ENCODE results near the gene NRG2. TPM values are rescaled to one million over a fixed set of nuclear protein-coding genes. Genes with fewer than 3 reads are reported as not detected.

Gene NRG2
- total and polyA plus RNA-seq, 8 donors: 0.68 to 10.6 (median 7.5) TPM

DNA sequence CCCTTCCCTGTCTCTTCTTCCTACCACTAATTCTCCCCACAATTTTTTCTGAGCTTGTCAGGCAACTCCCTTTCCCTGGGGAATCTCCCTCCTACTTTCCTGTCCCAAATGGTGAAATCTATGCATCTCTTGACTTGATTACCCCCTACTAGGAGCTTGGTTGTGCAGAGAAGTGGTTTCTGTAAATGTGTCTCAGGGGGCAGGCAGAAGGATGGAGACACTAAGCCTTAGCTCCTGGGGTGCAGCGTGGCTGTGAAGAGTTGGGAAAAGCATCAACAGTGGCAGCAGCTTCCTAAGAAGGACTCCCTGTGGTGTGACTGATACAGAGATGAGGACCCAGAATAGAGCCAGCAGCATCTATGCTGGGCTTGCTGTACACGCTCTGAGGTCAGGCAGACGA lies 62.3 kb downstream of the NRG2 start:
- no peaks in the 10 kb centered on the region for H3K36me3 ChIP-seq
- no peaks in the 10 kb centered on the region for H3K4me1 ChIP-seq
- TF ChIP-seq, protein P1, sequence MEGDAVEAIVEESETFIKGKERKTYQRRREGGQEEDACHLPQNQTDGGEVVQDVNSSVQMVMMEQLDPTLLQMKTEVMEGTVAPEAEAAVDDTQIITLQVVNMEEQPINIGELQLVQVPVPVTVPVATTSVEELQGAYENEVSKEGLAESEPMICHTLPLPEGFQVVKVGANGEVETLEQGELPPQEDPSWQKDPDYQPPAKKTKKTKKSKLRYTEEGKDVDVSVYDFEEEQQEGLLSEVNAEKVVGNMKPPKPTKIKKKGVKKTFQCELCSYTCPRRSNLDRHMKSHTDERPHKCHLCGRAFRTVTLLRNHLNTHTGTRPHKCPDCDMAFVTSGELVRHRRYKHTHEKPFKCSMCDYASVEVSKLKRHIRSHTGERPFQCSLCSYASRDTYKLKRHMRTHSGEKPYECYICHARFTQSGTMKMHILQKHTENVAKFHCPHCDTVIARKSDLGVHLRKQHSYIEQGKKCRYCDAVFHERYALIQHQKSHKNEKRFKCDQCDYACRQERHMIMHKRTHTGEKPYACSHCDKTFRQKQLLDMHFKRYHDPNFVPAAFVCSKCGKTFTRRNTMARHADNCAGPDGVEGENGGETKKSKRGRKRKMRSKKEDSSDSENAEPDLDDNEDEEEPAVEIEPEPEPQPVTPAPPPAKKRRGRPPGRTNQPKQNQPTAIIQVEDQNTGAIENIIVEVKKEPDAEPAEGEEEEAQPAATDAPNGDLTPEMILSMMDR (IDR thresholded peaks at IDR 0.05): no peak
- intact Hi-C loops (cut with DNase I): no loop called here
- no peak overlapping the region for H3K4me3 ChIP-seq
- no peak for DNase-seq
- ATAC-seq: no peak
- H3K9me3 ChIP-seq: no peaks in the 10 kb centered on the region
- H3K27me3 ChIP-seq: peaks cover 0 to 12% of the 10 kb centered on the region in 2 donors
- no peak overlapping the region for H3K27ac ChIP-seq

DNA sequence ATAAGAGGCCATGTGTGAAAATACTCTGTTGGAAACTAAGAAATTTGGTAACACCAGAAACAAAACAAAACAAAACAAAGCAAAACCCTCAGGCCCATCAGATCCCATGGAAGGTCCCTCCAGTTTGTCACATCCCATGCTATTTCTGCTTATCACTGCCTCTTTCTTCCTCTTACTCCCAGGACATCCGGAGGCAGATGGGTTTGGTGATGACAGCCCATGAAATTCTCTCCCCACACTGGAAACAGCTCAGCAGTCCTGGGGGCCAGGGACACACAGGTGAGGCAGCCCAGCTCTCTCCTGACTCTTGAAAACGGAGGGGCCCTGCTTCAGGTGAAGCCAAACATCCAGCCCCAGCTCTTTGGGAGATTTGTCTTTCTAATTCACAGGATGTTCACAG lies 63.2 kb downstream of the NRG2 start:
- intact Hi-C loops (cut with DNase I): no loop called here
- no peak for DNase-seq
- H3K27ac ChIP-seq: no peak overlapping the region
- TF ChIP-seq, protein P1 (IDR thresholded peaks at IDR 0.05): no peak
- H3K36me3 ChIP-seq: no peaks in the 10 kb centered on the region
- no peak for ATAC-seq
- peaks cover 0 to 12% of the 10 kb centered on the region in 2 donors for H3K27me3 ChIP-seq
- no peak overlapping the region for H3K4me3 ChIP-seq
- H3K4me1 ChIP-seq: no peaks in the 10 kb centered on the region
- no peaks in the 10 kb centered on the region for H3K9me3 ChIP-seq

DNA sequence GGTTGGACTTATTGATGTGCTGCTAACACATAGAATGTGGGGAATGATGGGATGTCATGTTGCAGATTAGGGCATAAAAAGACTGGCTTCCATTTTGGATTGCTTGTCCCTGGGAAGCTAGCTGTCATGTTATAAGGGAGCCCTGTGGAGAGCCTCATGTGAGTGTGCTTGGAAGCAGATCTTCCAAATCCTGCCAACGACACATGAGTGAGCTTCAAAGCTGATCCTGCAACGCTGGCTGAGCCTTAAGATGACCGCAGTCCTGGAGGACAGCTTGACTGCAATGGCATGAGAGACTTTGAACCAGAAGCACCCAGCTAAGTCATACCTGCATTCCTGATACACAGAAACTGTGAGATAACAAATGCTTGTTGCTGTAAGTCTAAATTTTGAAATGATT lies 63.6 kb downstream of the NRG2 start:
- ATAC-seq (no peak), DNase-seq (no peak)
- H3K27ac ChIP-seq: no peak overlapping the region
- H3K4me1 ChIP-seq: no peaks in the 10 kb centered on the region
- H3K27me3 ChIP-seq: peaks cover 0 to 12% of the 10 kb centered on the region in 2 donors
- no peaks in the 10 kb centered on the region for H3K9me3 ChIP-seq
- H3K4me3 ChIP-seq: no peak overlapping the region
- intact Hi-C loops (cut with DNase I): no loop called here
- TF ChIP-seq, protein P1 (IDR thresholded peaks at IDR 0.05): no peak
- H3K36me3 ChIP-seq: no peaks in the 10 kb centered on the region

DNA sequence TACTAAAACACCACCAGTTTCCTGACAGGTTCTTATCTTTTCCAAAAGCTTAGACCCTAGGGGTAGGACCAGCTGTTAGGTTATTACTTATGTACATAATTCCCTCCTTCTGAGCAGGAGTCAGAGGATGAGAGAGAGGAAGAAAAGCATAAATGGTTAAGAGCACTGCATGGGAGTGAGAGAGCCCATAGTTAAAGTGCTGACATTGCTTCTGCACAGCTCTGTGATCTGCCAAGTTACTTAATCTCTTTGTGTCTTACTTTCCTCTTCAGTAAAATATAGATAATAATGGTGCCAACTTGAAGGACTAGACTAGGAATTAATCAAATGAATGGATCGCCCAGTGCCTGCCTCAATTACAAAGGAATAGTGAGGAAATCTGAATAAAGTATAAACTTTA lies 66.4 kb downstream of the NRG2 start:
- H3K4me1 ChIP-seq: no peaks in the 10 kb centered on the region
- H3K4me3 ChIP-seq: no peak overlapping the region
- ATAC-seq: no peak
- no peaks in the 10 kb centered on the region for H3K9me3 ChIP-seq
- intact Hi-C loops (cut with DNase I): no loop called here
- TF ChIP-seq, protein P1 (IDR thresholded peaks at IDR 0.05): no peak
- no peaks in the 10 kb centered on the region for H3K36me3 ChIP-seq
- H3K27me3 ChIP-seq: peaks cover 0 to 11% of the 10 kb centered on the region in 2 donors
- no peak overlapping the region for H3K27ac ChIP-seq
- no peak for DNase-seq

DNA sequence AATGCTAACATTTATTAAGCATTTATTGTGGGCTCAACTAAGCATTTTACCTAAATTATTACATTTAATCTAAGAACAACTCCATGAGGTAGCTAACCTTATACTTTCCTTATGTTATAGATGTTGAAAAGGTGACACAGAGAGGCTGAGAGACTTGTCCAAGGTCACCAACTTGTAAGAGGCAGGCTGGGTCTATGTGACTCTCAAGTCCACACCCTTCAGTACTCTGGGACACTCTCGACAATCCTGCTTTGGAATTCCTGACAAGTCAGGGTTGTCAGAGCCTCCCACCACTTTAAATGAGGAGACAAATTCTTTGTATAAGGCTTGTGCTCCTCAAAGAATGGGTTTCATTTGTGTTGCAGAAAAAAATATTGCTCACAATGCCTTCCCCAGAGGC lies 67.2 kb downstream of the NRG2 start:
- no peaks in the 10 kb centered on the region for H3K4me1 ChIP-seq
- H3K36me3 ChIP-seq: no peaks in the 10 kb centered on the region
- H3K9me3 ChIP-seq: no peaks in the 10 kb centered on the region
- ATAC-seq: peak; percentile 88
- TF ChIP-seq, protein P1 (IDR thresholded peaks at IDR 0.05): no peak
- DNase-seq: no peak
- H3K4me3 ChIP-seq: no peak overlapping the region
- H3K27me3 ChIP-seq: peaks cover 0 to 3% of the 10 kb centered on the region in 2 donors
- no peak overlapping the region for H3K27ac ChIP-seq
- intact Hi-C loops (cut with DNase I): no loop called here
